HepG2 (cell line): ENCODE data around the gene FAM110D. TPM values are rescaled to one million over a fixed set of nuclear protein-coding genes. Genes with fewer than 3 reads are reported as not detected.

Source experiments
- AHR ChIP-seq: IDR thresholded peaks from 2 replicates; pipeline ENCODE4 v1.6.1; 2018; ENCODE audit warnings: missing genetic modification reagents, missing compliant biosample characterization
- BATF2 ChIP-seq: sonication (generic); formaldehyde crosslinking; IDR thresholded peaks from 2 replicates; pipeline ENCODE4 v1.8.0; 2022; ENCODE audit warnings: mild to moderate bottlenecking, missing genetic modification reagents, moderate library complexity
- CBX1 ChIP-seq: IDR thresholded peaks from one replicate; pipeline ENCODE4 v1.6.1; 2016; ENCODE audit warnings: antibody characterized with exemption, low read depth
- CC2D1A ChIP-seq: sonication (generic); formaldehyde crosslinking; IDR thresholded peaks from 2 replicates; pipeline ENCODE4 v1.8.1; 2023; ENCODE audit warnings: mild to moderate bottlenecking, missing genetic modification reagents
- CREBL2 ChIP-seq: sonication (generic); formaldehyde crosslinking; IDR thresholded peaks from 2 replicates; pipeline ENCODE4 v1.8.1; 2023; ENCODE audit warnings: missing genetic modification reagents, mild to moderate bottlenecking, borderline replicate concordance
- FIP1L1 ChIP-seq: fragments of 200-400 bp; formaldehyde crosslinking; IDR thresholded peaks from 2 replicates; pipeline ENCODE4 v1.6.1; 2018; ENCODE audit warnings: low read depth, mild to moderate bottlenecking, low read length, moderate library complexity, borderline replicate concordance; ENCODE audit not compliant: insufficient read depth
- GTF3A ChIP-seq: sonication (generic); formaldehyde crosslinking; conservative IDR thresholded peaks from 2 replicates; pipeline ENCODE4 v1.4.0; 2020; ENCODE audit warnings: mild to moderate bottlenecking, missing genetic modification reagents
- GZF1 ChIP-seq: sonication (generic); formaldehyde crosslinking; IDR thresholded peaks from 2 replicates; pipeline ENCODE4 v1.5.1; 2020; ENCODE audit warnings: mild to moderate bottlenecking, missing genetic modification reagents
- MIER3 ChIP-seq: IDR thresholded peaks from 2 replicates; pipeline ENCODE4 v1.6.1; 2016; ENCODE audit warnings: missing compliant biosample characterization, borderline replicate concordance
- MYC ChIP-seq: sonication (generic); formaldehyde crosslinking; IDR thresholded peaks from 2 replicates; pipeline ENCODE4 v1.9.0; 2021; ENCODE audit warnings: missing genetic modification reagents, borderline replicate concordance
- RFX5 ChIP-seq: IDR thresholded peaks from 2 replicates; pipeline ENCODE4 v1.6.1; 2011; ENCODE audit warnings: low read depth, low read length, improper control_type of control experiment
- SMARCC2 ChIP-seq: fragments of 450-650 bp; IDR thresholded peaks from 2 replicates; pipeline ENCODE4 v1.6.1; 2017; ENCODE audit warnings: antibody characterized with exemption, mild to moderate bottlenecking
- SP4 ChIP-seq: sonication (generic); formaldehyde crosslinking; IDR thresholded peaks from 2 replicates; pipeline ENCODE4 v1.8.1; 2023; ENCODE audit warnings: mild to moderate bottlenecking, missing genetic modification reagents
- ZNF503 ChIP-seq: sonication (generic); formaldehyde crosslinking; IDR thresholded peaks from 2 replicates; pipeline ENCODE4 v1.4.0; 2020; ENCODE audit warnings: missing genetic modification reagents
- ZNF660 ChIP-seq: sonication (generic); formaldehyde crosslinking; IDR thresholded peaks from 2 replicates; pipeline ENCODE4 v1.5.1; 2020; ENCODE audit warnings: mild to moderate bottlenecking, low read depth, missing genetic modification reagents, borderline replicate concordance
- ZSCAN29 ChIP-seq: sonication (generic); formaldehyde crosslinking; conservative IDR thresholded peaks from 2 replicates; pipeline ENCODE4 v1.4.0; 2020; ENCODE audit warnings: mild to moderate bottlenecking, missing genetic modification reagents
- ZZZ3 ChIP-seq: sonication (generic); formaldehyde crosslinking; IDR thresholded peaks from 2 replicates; pipeline ENCODE4 v1.4.0; 2020; ENCODE audit warnings: missing genetic modification reagents, mild to moderate bottlenecking, borderline replicate concordance
- polyA plus RNA-seq, 8 experiments: library from polyadenylated mRNA; depleted of rRNA in 3 of 8; stranded (reverse) in 7 of 8; unstranded in 1 of 8; fragments of >200 nt; fragmentation: Illumina TruSeq in 4 of 8; extraction: Trizol in 4 of 8; gene quantifications; 2 replicates each; pipeline versions ENCODE4 v1.2.1 to v1.2.3, GENCODE V29; 2011 to 2016; ENCODE audit warnings: low read depth in 4 of 8, missing spikeins in 1 of 8, mixed read lengths in 1 of 8; ENCODE audit not compliant: insufficient read depth in 1 of 8
- total RNA-seq, 5 experiments: library from RNA; depleted of rRNA; stranded (reverse); fragments of >200 nt; fragmentation: Illumina TruSeq; extraction: Trizol; gene quantifications; 2 replicates each; pipeline ENCODE4 v1.2.3, GENCODE V29; 2016; ENCODE audit warnings: low read depth in 1 of 5
- TF ChIP-seq, protein P1 (sequence below): sonication (generic); formaldehyde crosslinking; IDR thresholded peaks from 2 replicates; pipeline ENCODE4 v1.4.0; 2020; ENCODE audit warnings: mild to moderate bottlenecking, missing genetic modification reagents, borderline replicate concordance

The FAM110D gene
- total and polyA plus RNA-seq, 2 of the 13 experiments (the other 11 are each of a cell fraction or from before 2014, with no cell fraction given) = not detected

- peak; percentile 90; the same call in 1 of the 2 replicates for TF ChIP-seq ZZZ3 (CRISPR knock-in tag)
- TF ChIP-seq CREBL2 (CRISPR knock-in tag) = no peak; the same call in 1 of the 2 replicates
- TF ChIP-seq SMARCC2 = no peak
- TF ChIP-seq RFX5 = peak; percentile 83
- 0 out of 2 replicates have a peak, but pooled peaks have one; percentile 47 for TF ChIP-seq AHR (CRISPR knock-in tag)
- peak; percentile 73; the same call in 1 of the 2 replicates for TF ChIP-seq BATF2 (CRISPR knock-in tag)
- TF ChIP-seq ZSCAN29 = no peak
- peak; percentile 77 for TF ChIP-seq ZNF503 (CRISPR knock-in tag)
- peak; percentile 89 for TF ChIP-seq GZF1 (CRISPR knock-in tag)
- TF ChIP-seq, protein P1, sequence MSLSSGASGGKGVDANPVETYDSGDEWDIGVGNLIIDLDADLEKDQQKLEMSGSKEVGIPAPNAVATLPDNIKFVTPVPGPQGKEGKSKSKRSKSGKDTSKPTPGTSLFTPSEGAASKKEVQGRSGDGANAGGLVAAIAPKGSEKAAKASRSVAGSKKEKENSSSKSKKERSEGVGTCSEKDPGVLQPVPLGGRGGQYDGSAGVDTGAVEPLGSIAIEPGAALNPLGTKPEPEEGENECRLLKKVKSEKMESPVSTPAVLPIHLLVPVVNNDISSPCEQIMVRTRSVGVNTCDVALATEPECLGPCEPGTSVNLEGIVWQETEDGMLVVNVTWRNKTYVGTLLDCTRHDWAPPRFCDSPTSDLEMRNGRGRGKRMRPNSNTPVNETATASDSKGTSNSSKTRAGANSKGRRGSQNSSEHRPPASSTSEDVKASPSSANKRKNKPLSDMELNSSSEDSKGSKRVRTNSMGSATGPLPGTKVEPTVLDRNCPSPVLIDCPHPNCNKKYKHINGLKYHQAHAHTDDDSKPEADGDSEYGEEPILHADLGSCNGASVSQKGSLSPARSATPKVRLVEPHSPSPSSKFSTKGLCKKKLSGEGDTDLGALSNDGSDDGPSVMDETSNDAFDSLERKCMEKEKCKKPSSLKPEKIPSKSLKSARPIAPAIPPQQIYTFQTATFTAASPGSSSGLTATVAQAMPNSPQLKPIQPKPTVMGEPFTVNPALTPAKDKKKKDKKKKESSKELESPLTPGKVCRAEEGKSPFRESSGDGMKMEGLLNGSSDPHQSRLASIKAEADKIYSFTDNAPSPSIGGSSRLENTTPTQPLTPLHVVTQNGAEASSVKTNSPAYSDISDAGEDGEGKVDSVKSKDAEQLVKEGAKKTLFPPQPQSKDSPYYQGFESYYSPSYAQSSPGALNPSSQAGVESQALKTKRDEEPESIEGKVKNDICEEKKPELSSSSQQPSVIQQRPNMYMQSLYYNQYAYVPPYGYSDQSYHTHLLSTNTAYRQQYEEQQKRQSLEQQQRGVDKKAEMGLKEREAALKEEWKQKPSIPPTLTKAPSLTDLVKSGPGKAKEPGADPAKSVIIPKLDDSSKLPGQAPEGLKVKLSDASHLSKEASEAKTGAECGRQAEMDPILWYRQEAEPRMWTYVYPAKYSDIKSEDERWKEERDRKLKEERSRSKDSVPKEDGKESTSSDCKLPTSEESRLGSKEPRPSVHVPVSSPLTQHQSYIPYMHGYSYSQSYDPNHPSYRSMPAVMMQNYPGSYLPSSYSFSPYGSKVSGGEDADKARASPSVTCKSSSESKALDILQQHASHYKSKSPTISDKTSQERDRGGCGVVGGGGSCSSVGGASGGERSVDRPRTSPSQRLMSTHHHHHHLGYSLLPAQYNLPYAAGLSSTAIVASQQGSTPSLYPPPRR (CRISPR knock-in tag) = no peak
- TF ChIP-seq FIP1L1 = no peak
- TF ChIP-seq CBX1 = peak; percentile 74
- no peak for TF ChIP-seq ZNF660
- TF ChIP-seq MYC (CRISPR knock-in tag) = peak; percentile 99
- peak; percentile 94 for TF ChIP-seq SP4
- TF ChIP-seq CC2D1A (CRISPR knock-in tag) = no peak
- peak; percentile 90 for TF ChIP-seq MIER3
- TF ChIP-seq GTF3A (CRISPR knock-in tag) = no peak
Measured at GRCh38 chr1:26169669-26170471, 11.0 kb downstream of the FAM110D start, which contains the start of gene ZNF593 (continued).
